Amniotic epithelial cell (primary cell): Measurements from ENCODE around the gene ANKRD40CL.
A peak's percentile ranks its signal among the peaks of the same experiment; 100 is the strongest.
"Not testable (repeated sequence)": the region's sequence is repeated elsewhere in the genome, so short reads cannot be mapped to it uniquely, and the experiment has no call there.

Experiments
- DNase-seq: peaks from one replicate; pipeline ENCODE4 v3.0.0-alpha.2; 2010; ENCODE audit warnings: low read depth

ANKRD40CL gene, protein sequence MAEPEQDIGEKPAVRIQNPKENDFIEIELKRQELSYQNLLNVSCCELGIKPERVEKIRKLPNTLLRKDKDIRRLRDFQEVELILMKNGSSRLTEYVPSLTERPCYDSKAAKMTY

DNA sequence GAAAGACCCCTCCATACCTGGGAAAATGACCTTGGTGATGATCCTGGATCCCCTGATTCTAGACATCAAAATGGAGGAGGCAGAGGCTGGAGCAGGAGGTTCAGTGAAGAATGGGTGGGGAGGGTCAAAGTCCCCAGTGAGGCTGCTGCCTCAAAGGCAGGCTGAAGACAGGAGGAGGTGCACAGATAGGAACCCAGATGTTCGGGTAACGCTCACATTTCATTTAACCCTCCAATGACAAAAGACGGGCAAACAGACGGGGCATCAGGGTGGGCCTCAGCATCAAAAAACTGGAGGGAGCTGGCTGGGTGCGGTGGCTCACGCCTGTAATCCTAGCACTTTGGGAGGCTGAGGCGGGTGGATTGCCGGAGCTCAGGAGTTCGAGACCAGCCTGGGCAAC lies at the start of gene ANKRD40CL:
Gene ANKRD40CL (minus strand): TSS at position 73 of the 400 bp plus-strand sequence. CDS start 605 bp downstream, outside the sequence.
- DNase-seq: no peak

DNA sequence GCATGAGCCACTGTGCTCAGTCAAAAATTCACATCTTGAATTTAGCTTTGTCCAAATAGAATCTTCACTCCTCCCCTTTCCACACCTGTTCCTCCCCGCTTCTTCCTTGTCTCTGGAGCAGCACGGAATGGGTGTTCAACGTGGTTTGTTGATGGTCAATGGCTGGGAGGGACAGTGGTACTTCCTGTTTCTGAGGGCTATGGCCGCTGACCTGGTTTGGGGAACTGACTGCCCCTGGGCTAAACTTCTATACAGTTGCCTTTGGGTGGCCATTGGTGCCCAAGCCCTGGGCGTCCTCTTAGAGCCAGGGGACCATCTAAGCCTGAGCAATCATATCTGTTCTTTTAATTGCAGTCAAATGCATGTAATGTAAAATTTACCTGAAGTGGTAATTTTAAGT lies 49.0 kb upstream of the ANKRD40CL start:
- DNase-seq: no peak

DNA sequence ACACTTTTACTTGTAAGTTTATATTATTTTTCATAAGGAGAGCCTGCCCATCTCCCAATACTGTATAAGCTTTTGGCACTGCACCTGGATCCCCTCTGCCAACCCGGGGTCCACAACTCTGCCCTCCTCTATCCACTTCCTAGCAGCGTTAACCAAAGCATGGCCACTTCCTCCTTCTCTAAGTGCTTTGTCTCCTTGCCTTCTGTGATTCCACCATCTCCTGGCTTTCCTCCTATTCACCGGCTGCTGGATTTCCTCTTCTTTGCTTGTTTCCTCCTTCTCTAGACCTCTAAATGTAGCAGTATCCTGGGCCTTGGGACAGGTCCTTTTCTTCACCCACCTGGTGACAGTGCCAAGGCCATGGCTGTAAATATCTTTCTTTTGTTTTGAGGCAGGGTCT lies 48.1 kb upstream of the ANKRD40CL start:
- no peak for DNase-seq

DNA sequence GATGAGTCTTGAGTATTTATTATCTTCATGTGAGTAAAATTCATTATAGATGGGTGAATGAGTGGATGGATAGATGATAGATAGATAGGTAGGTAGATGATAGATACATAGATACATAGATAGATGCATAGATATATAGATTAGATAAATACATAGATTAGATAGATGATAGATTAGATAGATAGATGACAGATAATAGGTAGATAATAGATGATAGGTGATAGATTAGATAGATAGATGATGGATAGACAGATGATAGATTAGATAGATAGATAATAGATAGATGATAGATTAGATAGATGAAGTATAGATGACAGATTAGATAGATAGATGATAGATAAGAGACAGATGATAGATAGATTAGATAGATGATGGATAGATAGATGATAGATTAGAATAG lies 46.3 kb upstream of the ANKRD40CL start:
- no peak for DNase-seq

DNA sequence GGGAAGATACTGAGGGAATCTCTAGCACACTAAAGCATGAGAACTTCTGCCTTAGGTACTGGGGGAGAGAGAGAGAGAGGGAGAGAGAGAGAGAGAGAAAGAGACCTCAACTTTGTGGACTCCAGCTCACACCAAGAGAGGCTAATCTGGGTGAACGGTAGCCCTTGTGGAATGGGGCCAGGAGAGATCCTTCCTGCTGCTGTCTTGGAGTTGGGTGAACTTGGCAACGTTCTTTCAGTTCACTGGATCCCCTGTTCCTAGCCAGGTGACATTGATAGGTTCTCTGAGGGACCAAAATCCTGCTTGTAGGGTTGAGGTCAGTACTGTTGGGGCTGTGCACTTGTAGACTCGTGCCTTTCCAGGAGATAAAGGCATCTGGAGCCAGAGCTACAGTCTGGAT lies 41.6 kb upstream of the ANKRD40CL start:
- no peak for DNase-seq

GRCh38 chr17:50808413-50808812 lies 41.1 kb upstream of the ANKRD40CL start:
- DNase-seq: no peak

GRCh38 chr17:50807675-50808074 lies 40.4 kb upstream of the ANKRD40CL start:
- DNase-seq: no peak

DNA sequence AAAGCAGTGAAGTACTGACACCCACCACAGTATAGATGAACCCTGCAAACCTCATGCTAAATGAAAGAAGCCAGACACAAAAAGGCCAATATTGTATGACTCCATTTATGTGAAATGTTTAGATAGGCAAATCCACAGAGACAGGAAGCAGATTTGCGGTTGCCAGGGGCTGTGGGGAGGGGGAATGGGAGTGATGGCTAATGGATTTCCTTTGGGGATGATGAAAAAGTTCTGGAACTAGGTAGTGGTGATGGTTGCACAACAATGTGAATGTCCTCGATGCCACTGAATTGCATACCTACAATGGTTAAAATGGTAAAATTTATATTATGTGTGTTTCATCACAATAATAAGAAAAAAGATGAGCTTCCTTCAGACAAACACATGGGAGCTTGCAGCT lies 39.7 kb upstream of the ANKRD40CL start:
- DNase-seq: peak; percentile 61

DNA sequence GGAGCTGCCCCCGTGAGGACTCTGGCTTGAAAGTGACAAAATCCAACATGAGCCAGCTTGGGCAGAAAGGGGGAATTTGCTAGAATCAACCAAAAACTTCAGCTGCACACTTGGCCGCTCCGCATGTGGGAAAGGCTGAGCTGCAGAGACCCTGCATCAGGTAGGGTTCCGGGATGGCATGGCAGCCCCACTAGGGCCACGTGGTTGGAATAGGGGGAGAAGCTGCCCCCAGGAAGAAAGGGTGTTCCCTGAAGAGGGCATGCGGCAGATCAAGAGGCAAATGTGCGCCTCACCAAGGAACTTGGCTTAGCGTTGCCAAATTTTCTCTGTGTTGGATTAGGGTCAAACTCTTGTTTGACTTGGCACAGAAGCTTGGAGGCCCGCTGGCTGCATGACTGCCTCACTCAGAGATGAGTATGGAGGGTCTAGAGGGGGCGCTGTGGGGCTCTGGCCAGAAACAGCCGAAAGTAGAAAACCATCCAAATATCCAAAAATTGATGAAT lies 38.9 kb upstream of the ANKRD40CL start:
- no peak for DNase-seq

GRCh38 chr17:50805486-50805885 lies 38.2 kb upstream of the ANKRD40CL start:
- DNase-seq: no peak

GRCh38 chr17:50804749-50805475 lies 37.6 kb upstream of the ANKRD40CL start:
- DNase-seq: not testable (repeated sequence)

GRCh38 chr17:50803676-50804075 lies 36.4 kb upstream of the ANKRD40CL start:
- no peak for DNase-seq

DNA sequence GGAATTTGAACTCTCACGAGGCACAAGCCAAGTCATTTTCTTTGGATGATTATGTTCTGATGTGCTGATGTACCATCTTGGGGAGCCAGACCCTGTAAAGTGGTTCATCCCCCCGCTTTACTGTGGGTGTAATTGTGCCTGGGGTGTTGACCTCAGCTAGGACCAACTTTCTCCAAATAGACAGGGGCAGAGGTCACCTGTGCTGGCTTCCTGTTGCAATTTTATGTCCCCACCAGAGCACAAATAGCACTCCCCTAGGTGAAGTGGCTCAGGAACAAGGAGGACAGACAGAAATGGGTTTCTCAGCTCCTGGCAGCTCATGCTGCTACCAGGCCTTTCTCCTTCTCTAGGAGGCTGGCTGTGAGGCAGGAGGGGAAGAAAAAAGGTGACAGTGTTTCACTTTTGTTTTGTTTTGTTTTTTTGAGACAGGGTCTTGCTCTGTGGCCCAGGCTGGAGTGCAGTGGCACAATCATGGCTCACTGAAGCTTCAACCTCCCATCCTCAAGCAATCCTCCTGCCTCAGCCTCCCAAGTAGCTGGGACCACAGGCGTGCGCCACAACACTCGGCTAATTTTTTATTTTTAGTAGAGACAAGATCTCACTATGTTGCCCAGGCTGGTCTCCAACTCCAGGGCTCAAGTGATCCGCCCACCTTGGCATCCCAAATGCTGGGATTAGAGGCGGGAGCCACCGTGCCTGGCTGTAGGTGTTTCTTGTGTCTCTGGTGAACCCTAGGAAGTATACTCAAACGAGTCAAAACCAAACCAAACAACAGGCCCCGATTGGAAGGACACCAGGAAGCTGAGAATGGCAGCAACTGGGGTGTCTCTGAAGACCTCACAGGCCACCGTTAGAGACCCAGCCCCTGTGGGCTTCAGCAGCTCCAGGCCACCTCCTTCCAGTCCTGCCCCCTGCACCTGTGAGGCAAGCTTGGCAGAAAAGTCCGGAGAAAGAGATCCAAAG lies 35.6 kb upstream of the ANKRD40CL start:
- DNase-seq: no peak

DNA sequence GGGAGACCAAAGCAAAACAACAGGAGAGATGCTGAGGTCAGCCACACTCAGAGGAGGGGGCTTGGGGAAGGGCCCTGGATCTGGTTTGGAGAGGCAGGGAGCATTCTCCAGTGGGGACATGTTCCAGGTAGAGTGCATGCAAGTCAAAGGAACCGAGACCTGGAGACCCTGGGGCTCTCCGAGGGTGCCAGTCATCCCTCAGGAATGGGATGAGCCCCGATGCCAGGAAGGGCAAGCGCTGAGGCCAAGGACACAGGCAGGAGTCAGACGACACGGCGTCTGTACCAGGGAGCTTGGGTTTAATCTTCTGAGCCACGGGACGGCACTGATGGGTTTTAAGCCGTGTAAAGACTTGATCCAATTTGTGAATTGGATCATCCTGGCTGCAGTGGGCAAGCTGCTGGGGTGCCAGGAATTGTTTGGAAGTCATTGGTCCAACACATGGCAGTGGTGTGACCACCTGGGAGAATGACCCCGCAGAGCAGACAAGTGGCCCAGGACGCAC lies 32.9 kb upstream of the ANKRD40CL start:
- no peak for DNase-seq

DNA sequence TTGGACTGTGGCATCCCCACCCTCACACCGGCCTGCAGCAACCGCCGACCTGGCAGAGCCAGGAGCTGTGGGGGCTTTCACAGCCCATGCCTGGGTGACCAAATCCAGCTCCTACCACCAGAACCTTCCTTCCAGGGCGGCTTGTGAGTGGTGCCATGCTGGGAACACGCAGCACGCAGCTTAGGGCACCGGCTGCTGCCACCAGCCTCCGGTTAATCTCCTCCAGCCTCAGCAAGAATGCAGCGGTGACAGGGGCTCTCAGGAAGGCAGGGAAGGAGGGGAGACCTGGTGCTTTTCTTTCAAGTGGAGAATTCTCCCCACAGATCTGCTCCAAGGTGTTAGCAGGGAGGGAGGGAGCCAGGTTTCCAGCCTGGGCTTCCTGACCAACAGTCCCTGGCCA lies 32.3 kb upstream of the ANKRD40CL start:
- DNase-seq: no peak

- DNase-seq: no peak
These were observed 31.3 kb upstream of the ANKRD40CL start for GRCh38 chr17:50798424-50799288.

- peak; percentile 42 for DNase-seq
These were observed 30.0 kb upstream of the ANKRD40CL start for GRCh38 chr17:50797135-50797810.

DNA sequence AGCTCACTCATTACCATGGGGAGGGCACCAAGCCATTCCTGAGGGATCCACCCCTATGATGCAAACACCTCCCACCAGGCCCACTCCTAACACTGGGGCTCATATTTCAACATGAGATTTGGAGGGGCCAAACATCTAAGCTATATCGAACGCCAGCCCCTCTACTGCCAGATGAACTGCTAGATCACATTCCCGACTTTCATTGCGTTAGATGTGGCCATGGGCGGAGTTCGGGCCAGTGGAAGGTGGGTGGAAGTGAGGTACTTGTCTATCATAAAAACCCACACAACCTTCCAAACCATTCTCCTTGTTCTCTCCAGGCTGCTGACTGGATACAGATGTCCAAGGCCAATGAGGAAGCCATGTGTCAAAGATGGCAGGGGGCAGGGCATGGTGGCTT lies 27.0 kb upstream of the ANKRD40CL start:
- DNase-seq: no peak

DNA sequence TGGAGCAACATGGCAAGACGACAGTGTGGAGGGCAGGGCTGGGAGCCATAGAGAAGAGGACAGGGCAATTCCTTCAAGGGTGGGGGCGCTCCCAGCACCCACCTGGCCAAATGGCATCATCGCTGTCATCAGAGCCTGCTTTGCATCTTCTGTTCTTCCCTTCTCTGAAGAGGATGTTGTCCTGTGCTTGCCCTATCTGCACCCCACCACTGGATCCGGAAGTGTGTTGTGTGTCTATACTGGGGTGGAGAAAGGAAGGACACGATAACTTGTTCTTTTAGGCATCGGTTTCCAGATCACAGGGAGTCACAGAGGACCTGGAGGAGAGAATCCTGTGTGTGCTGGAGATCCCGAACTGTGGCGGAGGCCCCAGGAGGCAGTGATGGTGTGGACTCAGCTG lies 25.7 kb upstream of the ANKRD40CL start:
- DNase-seq: no peak

- no peak for DNase-seq
These were observed 24.8 kb upstream of the ANKRD40CL start for GRCh38 chr17:50792132-50792531.

- no peak for DNase-seq
These were observed 23.3 kb upstream of the ANKRD40CL start for GRCh38 chr17:50790618-50791017.
